A673 (cell line): ENCODE data around the gene FXR2. TPM values are rescaled to one million over a fixed set of nuclear protein-coding genes. Genes with fewer than 3 reads are reported as not detected.
A peak's percentile ranks its signal among the peaks of the same experiment; 100 is the strongest.

Source experiments
- BruUV-seq: library from RNA; stranded (reverse); fragments of 400-500 nt; replicated peaks from 2 replicates; lab custom pipeline; 2021; lab: Mats Ljungman, UMichigan
- CTCF ChIA-PET: fragments of 300-600 bp; sonication (Branson Sonifier 250); formaldehyde crosslinking; loops from one replicate; lab custom pipeline; 2022; ENCODE audit warnings: antibody characterized with exemption; lab: Charles Lee
- POLR2A ChIA-PET: fragments of 300-600 bp; sonication (Branson Sonifier 250); formaldehyde crosslinking; loops from one replicate; lab custom pipeline; 2022; ENCODE audit warnings: antibody characterized with exemption; ENCODE audit not compliant: low non-redundant PET; lab: Charles Lee
- DNase-seq: peaks from one replicate; pipeline ENCODE4 v3.0.0-alpha.2; 2015; ENCODE audit warnings: low spot score
- H3K27ac ChIP-seq: fragments of 200-600 bp; sonication (generic); 2 replicates; pipeline ENCODE4 v1.5.1; 2016; ENCODE audit warnings: mixed run types, low read depth, mild to moderate bottlenecking, mixed read lengths, antibody characterized with exemption, low read length; ENCODE audit not compliant: poor library complexity, severe bottlenecking
- H3K27me3 ChIP-seq: fragments of 200-600 bp; sonication (generic); replicated peaks from 2 replicates; pipeline ENCODE4 v1.6.1; 2017; ENCODE audit warnings: mixed run types, low read depth, mild to moderate bottlenecking, mixed read lengths, antibody characterized with exemption, low read length; ENCODE audit not compliant: insufficient read depth, poor library complexity
- H3K36me3 ChIP-seq: fragments of 200-600 bp; sonication (generic); 2 replicates; pipeline ENCODE4 v1.6.1; 2016; ENCODE audit warnings: mixed run types, mild to moderate bottlenecking, mixed read lengths, antibody characterized with exemption, low read length; ENCODE audit not compliant: insufficient read depth, poor library complexity, severe bottlenecking
- H3K4me1 ChIP-seq: fragments of 200-600 bp; sonication (generic); 2 replicates; pipeline ENCODE4 v1.6.1; 2017; ENCODE audit warnings: mixed run types, mild to moderate bottlenecking, mixed read lengths, antibody characterized with exemption, low read length; ENCODE audit not compliant: insufficient read depth, poor library complexity, severe bottlenecking
- H3K4me3 ChIP-seq: fragments of 200-600 bp; sonication (generic); 2 replicates; pipeline ENCODE4 v1.5.1; 2016; ENCODE audit warnings: low read depth, mixed run types, mild to moderate bottlenecking, mixed read lengths, low read length; ENCODE audit not compliant: poor library complexity, severe bottlenecking
- H3K9me3 ChIP-seq: fragments of 200-600 bp; sonication (generic); 2 replicates; pipeline ENCODE4 v1.6.1; 2016; ENCODE audit warnings: mixed run types, low read depth, mild to moderate bottlenecking, mixed read lengths, antibody characterized with exemption, low read length; ENCODE audit not compliant: poor library complexity, severe bottlenecking
- CTCF ChIP-seq: fragments of 300-800, 200-600 bp; sonication (generic); conservative IDR thresholded peaks from 2 replicates; pipeline ENCODE4 v1.5.1; 2017; ENCODE audit warnings: low read depth, mild to moderate bottlenecking, antibody characterized with exemption, low read length, moderate library complexity, mixed read lengths
- EZH2 ChIP-seq: fragments of 200-600 bp; sonication (generic); IDR thresholded peaks from 2 replicates; pipeline ENCODE4 v1.6.1; 2017; ENCODE audit warnings: borderline replicate concordance, low read depth, mild to moderate bottlenecking, mixed read lengths, antibody characterized with exemption, low read length; ENCODE audit not compliant: poor library complexity, severe bottlenecking
- intact Hi-C: fragments of 100-400 bp; cut with micrococcal nuclease; formaldehyde crosslinking; loops from one replicate; pipeline ENCODE4 v1.10.0; 2022; ENCODE audit not compliant: unreplicated experiment
- total RNA-seq: library from RNA; stranded (reverse); gene quantifications from 2 replicates; pipeline ENCODE4 v1.2.3, GENCODE V29; 2021

FXR2 gene
- total RNA-seq, 1 experiment from 2014 or later = 101 TPM

GRCh38 chr17:7654832-7655540 is 40.3 kb upstream of the FXR2 start:
- Histone ChIP-seq H3K4me3 (no peak overlapping the region), H3K9me3 (no peaks in the 10 kb centered on the region), H3K36me3 (no peaks in the 10 kb centered on the region), H3K4me1 (no peaks in the 10 kb centered on the region), H3K27me3 (peaks cover 14% of the 10 kb centered on the region), H3K27ac (no peak overlapping the region)
- intact Hi-C loops = no loop called here
- ChIA-PET POLR2A (interaction anchor here (0.6 kb wide), 1 partner anchor 60 kb away, joined by 4 read pairs; no protein-coding TSS in a partner anchor), CTCF (no interaction called here)
- BruUV-seq = no TSS peak
- peak; percentile 48 for DNase-seq
- no peak for TF ChIP-seq EZH2
- TF ChIP-seq CTCF = no peak

GRCh38 chr17:7652388-7653356 is 38.0 kb upstream of the FXR2 start:
- intact Hi-C loops = no loop called here
- peaks cover 14% of the 10 kb centered on the region for H3K27me3 ChIP-seq
- H3K27ac ChIP-seq = no peak overlapping the region
- ChIA-PET POLR2A (no interaction called here), CTCF (interaction anchor here (0.6 kb wide), 1 partner anchor 35 kb away, joined by 4 read pairs; the partner anchor contains the start of gene TP53)
- no peak overlapping the region for H3K4me3 ChIP-seq
- DNase-seq = no peak
- no peaks in the 10 kb centered on the region for H3K9me3 ChIP-seq
- H3K4me1 ChIP-seq = no peaks in the 10 kb centered on the region
- TF ChIP-seq CTCF = no peak
- TF ChIP-seq EZH2 = no peak
- no TSS peak for BruUV-seq
- no peaks in the 10 kb centered on the region for H3K36me3 ChIP-seq

GRCh38 chr17:7651665-7652387 is 37.1 kb upstream of the FXR2 start:
- Histone ChIP-seq H3K27me3 (peaks cover 14% of the 10 kb centered on the region), H3K36me3 (no peaks in the 10 kb centered on the region), H3K4me1 (no peaks in the 10 kb centered on the region), H3K27ac (no peak overlapping the region), H3K4me3 (peak overlapping the region; percentile 66), H3K9me3 (no peaks in the 10 kb centered on the region)
- ChIA-PET POLR2A (interaction anchor here (0.6 kb wide), 1 partner anchor 71 kb away, joined by 5 read pairs; no protein-coding TSS in a partner anchor), CTCF (interaction anchor here (0.6 to 1.3 kb wide), 2 partner anchors 21 to 36 kb away, joined by 4 read pairs; partner anchors contain the start of gene TP53)
- no TSS peak for BruUV-seq
- TF ChIP-seq CTCF (no peak), EZH2 (no peak)
- intact Hi-C loops = no loop called here
- no peak for DNase-seq
